BJ (cell line): ENCODE measurements around the gene MBIP. TPM values are rescaled to one million over a fixed set of nuclear protein-coding genes. Genes with fewer than 3 reads are reported as not detected.

Source experiments
- CTCF ChIA-PET: fragments of 350-600 bp; formaldehyde crosslinking; extraction: SDS; loops from one replicate; lab custom pipeline; 2021; ENCODE audit warnings: antibody characterized with exemption, inconsistent platforms; lab: Yijun Ruan, JAX
- POLR2A ChIA-PET: fragments of 300-600 bp; sonication (Branson Sonifier 250); formaldehyde crosslinking; extraction: SDS; loops from one replicate; lab custom pipeline; 2021; ENCODE audit warnings: antibody characterized with exemption; lab: Charles Lee
- DNase-seq: peaks from one replicate; pipeline ENCODE4 v3.0.0-alpha.2; 2011; ENCODE audit warnings: low read depth
- H3K27me3 ChIP-seq: 2 replicates; pipeline ENCODE4 v1.6.0; 2011; ENCODE audit warnings: low read length; ENCODE audit not compliant: control insufficient read depth, insufficient read depth
- H3K36me3 ChIP-seq: 2 replicates; pipeline ENCODE4 v1.5.1; 2011; ENCODE audit warnings: low read length; ENCODE audit not compliant: control insufficient read depth, insufficient read depth
- H3K4me3 ChIP-seq: 2 replicates; pipeline ENCODE4 v1.5.1; 2011; ENCODE audit warnings: low read depth, mild to moderate bottlenecking, control low read depth, low read length
- CTCF ChIP-seq: IDR thresholded peaks from 2 replicates; pipeline ENCODE4 v1.5.1; 2011; ENCODE audit warnings: low read depth, mild to moderate bottlenecking, control low read depth, inconsistent platforms, low read length, moderate library complexity; ENCODE audit not compliant: insufficient read depth
- polyA minus RNA-seq: library from RNA; depleted of rRNA, polyadenylated mRNA; stranded (reverse); fragments of >200 nt; gene quantifications from 2 replicates; pipeline ENCODE4 v1.2.3, GENCODE V29; 2011; rRNA and poly(A)+ RNA removed
- polyA plus RNA-seq: library from polyadenylated mRNA; depleted of rRNA; stranded (reverse); fragments of >200 nt; gene quantifications from 2 replicates; pipeline ENCODE4 v1.2.3, GENCODE V29; 2011; rRNA removed

Gene MBIP
- polyA plus RNA-seq (10.7 and 20.8 TPM in 2 replicates), polyA minus RNA-seq (8.0 and 12.4 TPM in 2 replicates)

DNA sequence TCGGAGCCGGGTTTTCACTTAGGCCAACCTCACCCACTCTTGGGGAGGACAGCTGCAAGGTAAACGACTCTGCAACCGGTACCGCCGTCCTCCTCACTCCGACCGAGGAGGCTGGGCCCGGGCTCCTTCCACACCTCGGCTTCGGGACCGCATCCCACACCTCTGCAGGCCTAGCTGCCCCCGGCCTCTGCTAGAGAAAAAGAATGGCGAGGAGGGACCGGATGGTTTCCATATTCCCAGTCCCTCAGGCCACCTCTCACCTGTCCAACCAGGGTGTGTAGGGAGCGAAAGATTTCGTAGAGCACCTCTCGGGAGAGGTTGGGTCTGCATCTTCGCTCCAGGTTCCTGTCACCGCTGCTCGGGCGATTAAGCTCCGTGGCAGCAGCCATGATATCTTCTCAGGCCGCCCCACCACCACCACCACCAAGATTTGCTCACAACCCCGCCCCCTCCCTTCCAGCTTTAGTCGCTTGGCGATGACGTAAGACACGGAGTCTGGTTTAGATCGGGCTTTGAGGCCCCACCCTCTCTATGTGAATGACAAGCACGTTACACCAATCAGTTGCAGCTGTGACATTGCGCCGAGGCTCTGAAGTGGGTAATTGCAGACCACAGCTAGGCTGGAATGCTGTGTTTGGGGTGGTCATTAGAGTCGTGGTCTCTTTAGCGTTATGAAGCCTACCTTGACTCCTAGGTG lies at the start of gene MBIP:
MBIP (minus strand) TSS at position 438 of the 697 bp plus-strand sequence; CDS start at position 389, 49 bp downstream.
- H3K27me3 ChIP-seq: 0 out of 2 replicates have a peak, but pooled peaks cover 3% of the 10 kb centered on the region
- no peaks in the 10 kb centered on the region for H3K36me3 ChIP-seq
- peak within 1 kb of the TSS; percentile 83 for H3K4me3 ChIP-seq
- POLR2A ChIA-PET: interaction anchor here (0.5 to 1.0 kb wide), 2 partner anchors 26 to 305 kb away, joined by 3 to 15 read pairs; no protein-coding TSS in a partner anchor
- peak; percentile 69 for DNase-seq
- TF ChIP-seq CTCF: no peak
- CTCF ChIA-PET: interaction anchor here (0.8 to 2.0 kb wide), 3 partner anchors 53 to 251 kb away, joined by 3 to 7 read pairs (median 6); no protein-coding TSS in a partner anchor

DNA sequence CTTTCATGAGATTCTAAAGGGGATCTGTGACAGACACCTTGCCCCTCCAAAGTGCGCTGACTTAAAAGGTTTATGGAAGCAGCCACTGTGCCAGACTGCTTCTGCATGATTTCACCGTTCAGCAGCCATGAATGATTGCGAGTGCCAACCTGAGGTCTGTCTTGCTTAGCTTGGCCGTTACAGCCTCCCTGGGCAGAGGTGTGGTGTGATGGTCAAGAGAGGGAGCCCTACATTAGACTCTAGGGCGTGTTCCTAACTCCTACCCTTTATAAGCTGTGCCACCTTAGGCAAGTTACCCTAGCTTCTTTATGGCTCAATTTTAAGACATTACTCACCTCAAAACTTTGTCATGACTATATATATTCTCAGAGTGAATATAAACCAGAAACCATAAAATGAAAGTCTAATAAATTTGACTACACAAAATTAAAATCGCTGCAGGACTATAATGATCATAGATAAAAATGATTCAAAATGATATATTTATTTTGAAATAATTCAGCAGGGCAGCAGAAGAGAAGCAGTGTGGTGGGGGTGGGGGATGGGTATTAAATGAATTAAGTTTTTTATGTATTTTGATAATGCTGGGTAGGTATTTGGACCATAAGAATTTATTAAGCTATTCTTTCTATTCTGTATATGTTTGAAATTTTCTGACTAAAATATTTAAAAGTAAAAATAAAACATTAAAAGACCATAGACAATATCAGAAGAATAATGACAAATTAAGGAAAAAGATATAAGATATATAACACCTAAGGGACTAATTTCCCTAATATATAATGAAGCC lies 47.7 kb upstream of the MBIP start:
- ChIA-PET CTCF (interaction anchor here (0.6 to 2.5 kb wide), 3 partner anchors 221 to 298 kb away, joined by 3 to 18 read pairs (median 18); no protein-coding TSS in a partner anchor), POLR2A (interaction anchor here (0.5 kb wide), 1 partner anchor 122 kb away, joined by 3 read pairs; no protein-coding TSS in a partner anchor)
- no peak overlapping the region for H3K4me3 ChIP-seq
- no peaks in the 10 kb centered on the region for H3K36me3 ChIP-seq
- DNase-seq: no peak
- no peaks in the 10 kb centered on the region for H3K27me3 ChIP-seq
- TF ChIP-seq CTCF: no peak

DNA sequence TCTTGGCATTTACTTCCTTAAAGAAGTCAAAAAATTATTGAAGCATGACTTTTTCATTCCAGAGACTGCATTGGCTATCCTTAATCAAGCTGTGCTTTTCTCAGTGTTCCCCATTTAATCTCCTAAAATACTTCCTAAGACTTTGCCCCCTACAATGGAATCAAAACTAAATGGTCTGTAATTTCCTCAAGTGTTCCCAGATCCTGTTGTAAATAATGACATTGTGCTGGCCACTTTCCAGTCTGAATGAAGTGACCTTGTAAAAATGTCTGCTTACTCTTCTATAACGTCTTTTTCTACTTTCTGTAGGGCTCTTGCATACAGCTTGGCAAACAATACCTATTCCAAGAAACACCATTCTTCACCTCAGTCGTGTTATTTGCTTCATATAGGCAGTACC lies 45.3 kb upstream of the MBIP start:
- CTCF ChIA-PET: interaction anchor here (0.6 to 2.5 kb wide), 4 partner anchors 8 to 422 kb away, joined by 3 to 18 read pairs (median 4); no protein-coding TSS in a partner anchor
- no peak for TF ChIP-seq CTCF
- no peaks in the 10 kb centered on the region for H3K36me3 ChIP-seq
- no peak for DNase-seq
- POLR2A ChIA-PET: no interaction called here
- no peaks in the 10 kb centered on the region; the same call in 1 of the 2 replicates for H3K27me3 ChIP-seq
- H3K4me3 ChIP-seq: no peak overlapping the region

- CTCF ChIA-PET: interaction anchor here (1.0 kb wide), 1 partner anchor 10 kb away, joined by 4 read pairs; no protein-coding TSS in a partner anchor
- TF ChIP-seq CTCF: no peak
- POLR2A ChIA-PET: no interaction called here
- Histone ChIP-seq H3K27me3 (no peaks in the 10 kb centered on the region; the same call in 1 of the 2 replicates), H3K4me3 (no peak overlapping the region), H3K36me3 (no peaks in the 10 kb centered on the region)
- no peak for DNase-seq
Measured at GRCh38 chr14:36363704-36364103, 43.3 kb upstream of the MBIP start.
